Measurements from ENCODE around the gene MORN4. TPM values are rescaled to one million over a fixed set of nuclear protein-coding genes. Genes with fewer than 3 reads are reported as not detected.

The MORN4 gene
- total and polyA plus RNA-seq, 2 of the 13 experiments (the other 11 are each of a cell fraction or from before 2014, with no cell fraction given), result 3.4 to 9.1 TPM

DNA sequence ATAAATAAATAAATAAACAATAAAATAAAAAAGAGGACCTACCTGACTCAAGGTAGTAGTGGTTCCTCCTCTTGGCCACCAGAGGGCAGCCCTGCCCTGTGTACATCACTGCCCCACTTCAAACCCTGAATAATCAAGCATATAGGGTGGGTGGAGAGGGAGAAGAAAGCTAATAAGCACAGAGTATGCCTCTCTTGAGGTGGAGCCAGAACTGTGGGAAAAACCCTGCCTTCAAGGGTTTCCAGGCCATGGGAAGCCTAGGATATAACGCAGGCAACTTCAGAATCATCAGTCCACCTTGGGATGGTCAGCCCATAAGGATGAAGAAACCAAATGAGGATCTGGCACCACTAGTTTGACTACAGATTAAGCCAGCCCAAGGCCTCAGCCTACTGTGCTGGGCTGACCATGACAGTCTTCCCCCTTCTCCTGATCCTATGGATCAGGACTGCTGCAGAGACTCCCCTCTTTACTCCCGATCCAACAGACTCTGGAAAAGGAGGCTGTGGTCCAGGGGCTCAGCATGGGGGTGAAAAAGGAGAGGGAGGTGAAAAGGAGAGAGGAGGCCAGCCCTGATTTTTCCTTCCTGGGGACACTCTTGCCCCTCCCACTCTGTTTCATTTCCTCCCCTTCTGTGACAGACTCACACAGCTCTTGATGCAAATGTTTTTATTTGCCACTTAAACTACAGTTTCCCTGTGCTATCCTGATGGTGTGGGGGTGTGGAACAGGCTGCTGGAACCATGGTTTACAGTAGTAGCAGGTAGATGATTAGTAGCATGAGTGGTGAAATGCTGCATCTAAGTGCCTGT is 43.7 kb upstream of the MORN4 start (continued):
- TF ChIP-seq, protein P1, sequence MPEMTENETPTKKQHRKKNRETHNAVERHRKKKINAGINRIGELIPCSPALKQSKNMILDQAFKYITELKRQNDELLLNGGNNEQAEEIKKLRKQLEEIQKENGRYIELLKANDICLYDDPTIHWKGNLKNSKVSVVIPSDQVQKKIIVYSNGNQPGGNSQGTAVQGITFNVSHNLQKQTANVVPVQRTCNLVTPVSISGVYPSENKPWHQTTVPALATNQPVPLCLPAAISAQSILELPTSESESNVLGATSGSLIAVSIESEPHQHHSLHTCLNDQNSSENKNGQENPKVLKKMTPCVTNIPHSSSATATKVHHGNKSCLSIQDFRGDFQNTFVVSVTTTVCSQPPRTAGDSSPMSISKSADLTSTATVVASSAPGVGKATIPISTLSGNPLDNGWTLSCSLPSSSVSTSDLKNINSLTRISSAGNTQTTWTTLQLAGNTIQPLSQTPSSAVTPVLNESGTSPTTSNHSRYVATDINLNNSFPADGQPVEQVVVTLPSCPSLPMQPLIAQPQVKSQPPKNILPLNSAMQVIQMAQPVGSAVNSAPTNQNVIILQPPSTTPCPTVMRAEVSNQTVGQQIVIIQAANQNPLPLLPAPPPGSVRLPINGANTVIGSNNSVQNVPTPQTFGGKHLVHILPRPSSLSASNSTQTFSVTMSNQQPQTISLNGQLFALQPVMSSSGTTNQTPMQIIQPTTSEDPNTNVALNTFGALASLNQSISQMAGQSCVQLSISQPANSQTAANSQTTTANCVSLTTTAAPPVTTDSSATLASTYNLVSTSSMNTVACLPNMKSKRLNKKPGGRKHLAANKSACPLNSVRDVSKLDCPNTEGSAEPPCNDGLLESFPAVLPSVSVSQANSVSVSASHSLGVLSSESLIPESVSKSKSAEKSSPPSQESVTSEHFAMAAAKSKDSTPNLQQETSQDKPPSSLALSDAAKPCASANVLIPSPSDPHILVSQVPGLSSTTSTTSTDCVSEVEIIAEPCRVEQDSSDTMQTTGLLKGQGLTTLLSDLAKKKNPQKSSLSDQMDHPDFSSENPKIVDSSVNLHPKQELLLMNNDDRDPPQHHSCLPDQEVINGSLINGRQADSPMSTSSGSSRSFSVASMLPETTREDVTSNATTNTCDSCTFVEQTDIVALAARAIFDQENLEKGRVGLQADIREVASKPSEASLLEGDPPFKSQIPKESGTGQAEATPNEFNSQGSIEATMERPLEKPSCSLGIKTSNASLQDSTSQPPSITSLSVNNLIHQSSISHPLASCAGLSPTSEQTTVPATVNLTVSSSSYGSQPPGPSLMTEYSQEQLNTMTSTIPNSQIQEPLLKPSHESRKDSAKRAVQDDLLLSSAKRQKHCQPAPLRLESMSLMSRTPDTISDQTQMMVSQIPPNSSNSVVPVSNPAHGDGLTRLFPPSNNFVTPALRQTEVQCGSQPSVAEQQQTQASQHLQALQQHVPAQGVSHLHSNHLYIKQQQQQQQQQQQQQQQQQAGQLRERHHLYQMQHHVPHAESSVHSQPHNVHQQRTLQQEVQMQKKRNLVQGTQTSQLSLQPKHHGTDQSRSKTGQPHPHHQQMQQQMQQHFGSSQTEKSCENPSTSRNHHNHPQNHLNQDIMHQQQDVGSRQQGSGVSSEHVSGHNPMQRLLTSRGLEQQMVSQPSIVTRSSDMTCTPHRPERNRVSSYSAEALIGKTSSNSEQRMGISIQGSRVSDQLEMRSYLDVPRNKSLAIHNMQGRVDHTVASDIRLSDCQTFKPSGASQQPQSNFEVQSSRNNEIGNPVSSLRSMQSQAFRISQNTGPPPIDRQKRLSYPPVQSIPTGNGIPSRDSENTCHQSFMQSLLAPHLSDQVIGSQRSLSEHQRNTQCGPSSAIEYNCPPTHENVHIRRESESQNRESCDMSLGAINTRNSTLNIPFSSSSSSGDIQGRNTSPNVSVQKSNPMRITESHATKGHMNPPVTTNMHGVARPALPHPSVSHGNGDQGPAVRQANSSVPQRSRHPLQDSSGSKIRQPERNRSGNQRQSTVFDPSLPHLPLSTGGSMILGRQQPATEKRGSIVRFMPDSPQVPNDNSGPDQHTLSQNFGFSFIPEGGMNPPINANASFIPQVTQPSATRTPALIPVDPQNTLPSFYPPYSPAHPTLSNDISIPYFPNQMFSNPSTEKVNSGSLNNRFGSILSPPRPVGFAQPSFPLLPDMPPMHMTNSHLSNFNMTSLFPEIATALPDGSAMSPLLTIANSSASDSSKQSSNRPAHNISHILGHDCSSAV (CRISPR knock-in tag; IDR thresholded peaks at IDR 0.05; ENCODE audit: borderline replicate concordance), result no peak
- TF ChIP-seq ZKSCAN8 (CRISPR knock-in tag; IDR thresholded peaks at IDR 0.05; ENCODE audit: borderline replicate concordance) (no peak), ZC3H4 (CRISPR knock-in tag; IDR thresholded peaks at IDR 0.05; ENCODE audit: borderline replicate concordance) (0 out of 2 replicates have a peak, but pooled peaks have one; percentile 49)

Measured in HepG2 (cell line).